HG02884 (cell line): ENCODE results near the gene GPR137B.

Experiments used
- ATAC-seq: cut with Tn5 transposase; IDR thresholded peaks from one replicate; pipeline ENCODE4 v1.9.1; 2021; ENCODE audit warnings: mild to moderate bottlenecking, moderate library complexity; ENCODE audit not compliant: unreplicated experiment

The GPR137B gene

DNA sequence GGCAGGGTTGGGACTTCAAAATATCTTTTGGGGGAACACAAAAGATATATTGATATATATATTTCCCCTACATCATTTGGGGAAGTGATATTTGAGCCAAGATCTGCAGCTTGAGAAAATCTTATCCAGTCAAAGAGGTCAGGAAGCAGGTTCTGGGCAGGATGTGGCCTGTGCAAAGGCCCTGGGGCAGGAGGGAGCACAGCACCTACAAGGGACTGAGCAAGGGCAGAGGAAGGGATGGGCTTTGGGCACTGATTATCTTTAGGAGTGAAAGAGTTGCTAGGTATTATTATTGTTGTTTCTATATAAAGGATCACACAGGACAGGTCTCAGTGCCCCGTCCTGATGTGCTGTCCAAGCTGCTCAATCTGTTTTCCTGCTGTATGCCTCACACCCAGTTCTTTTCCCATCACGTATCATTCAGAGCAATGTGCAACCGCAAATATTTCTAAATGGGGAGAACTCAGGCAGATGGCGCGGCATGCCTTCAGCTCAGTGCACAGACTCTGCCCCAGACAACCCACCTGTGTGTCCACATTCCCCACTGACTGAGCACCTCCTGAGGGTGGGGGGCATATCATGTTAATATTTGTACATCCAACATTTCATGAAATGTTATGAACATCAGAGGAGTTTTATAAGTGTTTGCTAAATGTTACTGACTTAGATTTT is 28.1 kb upstream of the GPR137B start:
- ATAC-seq, result no peak

DNA sequence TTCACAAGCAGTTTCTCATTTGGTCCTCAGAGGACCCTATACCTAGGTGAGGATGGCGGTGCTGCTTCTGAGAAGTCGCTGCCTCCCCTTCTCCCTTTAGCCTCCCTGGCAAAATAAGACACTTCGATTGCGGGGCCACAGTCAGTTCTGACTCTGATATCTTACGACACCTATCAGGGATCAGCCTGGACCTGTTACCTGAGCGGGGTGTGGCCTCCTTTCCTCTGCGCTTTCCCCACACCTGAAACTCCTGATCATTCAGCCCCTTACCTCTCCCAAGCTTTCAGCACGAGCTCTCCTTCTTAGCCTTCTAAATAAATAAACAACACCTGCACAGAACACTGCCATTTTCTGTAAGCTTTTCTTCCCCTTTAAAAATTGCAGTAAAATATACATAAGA is 24.6 kb upstream of the GPR137B start:
- ATAC-seq, result no peak

DNA sequence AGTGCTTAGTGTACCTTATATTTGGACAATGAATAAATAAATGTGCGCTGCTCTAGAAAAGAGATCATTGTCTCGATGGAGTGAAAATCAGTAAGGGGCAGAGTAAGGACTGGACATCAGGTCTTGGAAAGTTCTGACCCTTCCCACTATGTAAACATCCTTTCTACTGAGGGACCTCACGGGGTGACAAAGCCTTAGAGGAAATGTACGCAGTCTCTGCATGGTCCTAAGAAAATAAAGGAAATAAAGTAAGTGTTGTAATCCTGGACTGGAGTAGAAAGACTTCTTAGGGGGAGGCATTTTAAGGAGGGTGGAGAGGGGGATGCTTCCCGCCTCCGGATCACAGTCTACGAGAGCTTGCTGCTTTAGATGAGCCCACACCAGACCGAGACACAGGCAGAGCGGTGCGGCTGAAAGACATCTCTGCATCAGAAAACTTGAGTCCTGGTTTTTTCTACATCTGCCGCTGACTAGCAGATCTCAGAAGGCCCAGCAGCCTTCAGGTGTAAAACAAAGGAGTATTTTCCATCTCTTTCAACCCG is 22.3 kb upstream of the GPR137B start:
- no peak for ATAC-seq

DNA sequence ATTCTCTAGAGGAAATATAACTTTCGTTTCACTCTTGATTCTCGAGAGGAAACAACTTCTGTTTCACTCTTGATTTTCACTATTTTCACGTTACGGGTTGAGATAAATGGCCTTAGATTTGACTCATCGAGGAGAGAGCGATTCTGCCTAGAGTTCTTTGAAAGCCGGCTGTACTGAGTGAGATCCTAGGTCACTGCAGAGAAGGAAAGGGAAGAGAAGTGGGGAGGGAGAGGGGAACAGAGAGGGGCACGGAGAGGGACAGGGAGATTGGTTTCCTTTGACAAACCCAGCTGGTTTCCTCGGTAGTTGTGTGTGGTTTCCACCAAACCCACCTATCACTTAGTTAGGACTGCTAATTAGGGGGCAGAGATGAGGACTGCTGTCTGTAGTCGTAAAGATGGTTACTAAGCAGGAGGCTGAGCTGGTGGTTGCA is 21.6 kb upstream of the GPR137B start:
- peak; percentile 68 for ATAC-seq

DNA sequence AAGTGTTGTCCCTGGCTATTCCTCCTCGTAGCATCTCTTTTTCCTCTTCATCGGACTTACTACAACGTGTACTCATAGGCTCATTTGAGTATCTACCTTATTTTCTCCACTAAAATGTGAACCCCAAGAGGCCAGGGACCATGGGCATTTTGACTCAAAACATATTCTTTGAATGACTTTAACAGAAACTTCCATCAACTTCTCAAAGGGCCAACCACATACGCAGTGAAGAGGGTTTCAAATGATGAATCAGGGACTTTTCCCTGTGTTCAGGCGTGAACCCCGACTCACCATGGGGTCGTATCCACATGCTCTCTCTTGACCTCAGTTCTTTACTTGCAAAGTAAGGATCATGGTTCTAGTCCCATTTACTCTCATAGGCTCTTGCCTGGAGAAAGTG is 20.2 kb upstream of the GPR137B start:
- peak; percentile 57 for ATAC-seq

DNA sequence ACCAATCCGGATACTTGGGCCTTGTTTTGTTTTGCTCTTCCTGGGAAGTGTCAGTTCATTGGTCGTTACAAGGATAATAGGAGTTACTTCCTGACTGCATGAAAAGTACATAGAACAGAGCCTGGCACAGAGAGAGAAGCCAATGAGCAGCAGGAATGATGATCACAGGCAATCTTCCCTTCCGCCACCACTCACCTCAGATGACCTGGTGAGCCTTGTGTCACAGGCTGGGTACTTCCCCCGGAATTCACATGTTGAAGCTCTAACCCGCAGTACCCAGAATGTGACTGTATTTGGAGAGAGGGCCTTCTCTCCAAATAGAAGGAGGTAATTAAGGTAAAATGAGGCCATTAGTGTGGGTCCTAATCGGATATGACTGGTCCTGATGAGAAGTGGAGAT is 18.8 kb upstream of the GPR137B start:
- ATAC-seq, result no peak

DNA sequence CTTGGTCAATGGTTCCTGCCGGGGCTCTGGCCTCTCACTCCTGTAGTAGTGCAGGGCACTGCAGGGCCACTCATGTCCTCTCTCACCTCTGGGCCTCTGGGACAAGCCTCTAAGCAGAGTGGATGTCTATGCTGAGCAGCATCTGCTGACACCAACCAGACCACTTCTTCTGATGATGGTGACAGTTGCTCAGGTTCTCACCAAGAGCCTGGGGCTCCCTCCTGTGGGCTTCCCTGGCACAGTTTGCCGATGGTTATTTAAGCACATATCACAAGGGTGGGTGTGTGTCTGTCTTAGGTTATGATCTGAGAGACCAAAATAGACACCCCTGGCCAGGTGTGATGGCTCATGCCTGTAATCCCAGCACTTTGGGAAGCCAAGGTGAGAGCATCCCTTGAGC is 17.4 kb upstream of the GPR137B start:
- ATAC-seq, result no peak

DNA sequence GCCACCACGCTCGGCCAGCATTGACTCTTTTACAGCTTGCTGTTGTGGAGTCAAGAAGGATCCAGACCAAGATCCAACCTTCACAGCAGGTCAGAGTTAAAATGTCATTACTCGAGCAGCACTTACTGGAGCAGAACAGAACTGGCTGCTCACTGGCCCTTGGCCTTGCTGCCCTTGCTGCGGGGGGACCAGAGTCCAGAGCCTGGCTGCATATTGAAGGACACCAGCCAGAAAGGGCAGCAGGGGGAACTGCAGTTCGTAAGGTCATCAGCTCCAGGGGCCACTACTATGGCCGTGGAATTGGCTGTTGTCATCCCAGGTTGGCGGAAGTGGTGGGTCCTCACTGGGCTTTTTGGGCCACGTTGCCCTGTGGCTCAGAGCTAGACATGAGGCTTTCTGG is 15.3 kb upstream of the GPR137B start:
- ATAC-seq, result no peak

DNA sequence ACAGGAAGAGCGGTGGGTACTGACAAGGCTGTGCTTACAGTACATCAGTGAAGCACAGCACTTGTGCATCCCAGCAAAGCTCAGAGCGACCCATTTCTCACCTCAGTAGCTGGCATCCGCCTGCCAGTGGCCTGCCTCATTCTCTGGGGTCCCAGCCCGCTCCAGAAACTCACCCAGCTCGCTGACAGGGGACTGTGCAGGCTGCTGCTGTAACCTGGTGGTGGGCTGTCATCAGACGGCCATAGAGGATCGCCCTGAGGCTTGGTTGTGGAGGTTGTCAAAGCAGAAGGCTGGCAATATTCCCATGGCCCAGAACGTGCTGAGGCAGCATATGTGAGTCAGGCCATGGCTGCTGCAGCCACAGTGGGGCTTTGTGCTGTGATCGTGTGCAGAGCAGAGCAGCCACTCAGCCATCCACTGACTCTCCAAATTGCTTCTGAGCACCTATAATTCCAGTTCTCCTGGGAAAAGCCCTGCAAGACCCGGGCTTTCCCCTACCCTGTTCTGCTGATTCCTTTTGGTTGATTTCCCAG is 13.6 kb upstream of the GPR137B start:
- no peak for ATAC-seq

DNA sequence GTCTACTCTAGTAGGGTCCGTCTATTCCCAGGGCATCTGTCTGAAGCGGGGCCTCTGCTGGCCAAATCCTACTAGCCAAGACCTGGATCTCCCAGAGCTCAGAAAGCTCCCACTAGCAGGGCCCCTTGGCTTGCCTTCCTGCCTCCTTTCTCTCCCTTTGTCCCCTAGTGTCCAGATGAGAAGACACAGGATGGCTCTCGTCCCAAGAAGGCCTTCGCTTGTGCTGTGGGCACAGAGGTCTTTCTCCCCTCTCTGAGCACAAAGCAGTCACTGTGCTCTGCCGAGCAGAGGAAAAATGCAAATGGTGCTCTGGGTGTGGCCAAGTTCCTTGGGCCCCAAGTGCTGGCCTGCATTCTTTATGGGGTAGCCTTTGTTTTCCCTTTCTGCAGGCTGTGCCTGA is 13.0 kb upstream of the GPR137B start:
- ATAC-seq, result no peak

DNA sequence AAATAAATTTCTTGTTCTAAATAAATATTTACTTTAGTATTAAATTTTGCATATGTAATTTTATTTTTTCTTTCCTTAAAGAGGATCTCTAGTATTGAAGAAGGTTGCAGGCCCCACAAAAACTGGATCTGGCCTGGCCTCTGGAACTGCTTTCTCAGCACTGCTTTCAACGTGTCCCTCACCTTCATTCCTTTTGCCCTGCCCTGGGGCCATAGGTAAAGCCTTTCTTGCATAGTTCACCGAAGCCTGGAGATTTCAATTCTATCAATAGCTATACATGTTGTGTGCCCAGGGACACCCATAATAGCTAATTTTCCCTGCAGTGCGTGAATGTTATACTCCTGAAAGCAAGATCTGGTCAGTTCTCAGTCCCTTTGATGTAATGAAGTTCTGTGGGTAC is 12.0 kb upstream of the GPR137B start:
- ATAC-seq, result no peak

DNA sequence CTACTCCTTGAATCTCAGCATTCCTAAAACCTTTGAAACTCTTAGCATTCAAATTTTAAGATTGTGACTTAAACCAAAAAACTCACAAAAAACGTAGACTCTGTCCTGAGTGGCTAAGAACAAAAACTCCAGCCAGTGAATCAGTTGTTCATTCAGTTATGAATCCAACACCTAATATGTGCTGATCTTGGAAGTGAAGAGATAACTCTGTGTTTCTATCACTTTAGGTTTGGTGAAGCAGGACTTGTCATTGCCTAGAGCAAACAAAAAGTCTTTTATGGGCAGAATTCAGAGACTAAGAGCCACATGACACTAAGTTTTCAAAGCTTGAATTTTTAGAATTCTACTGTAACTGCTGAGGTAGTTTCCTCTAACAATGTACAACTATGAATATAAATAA is 10.4 kb upstream of the GPR137B start:
- no peak for ATAC-seq

DNA sequence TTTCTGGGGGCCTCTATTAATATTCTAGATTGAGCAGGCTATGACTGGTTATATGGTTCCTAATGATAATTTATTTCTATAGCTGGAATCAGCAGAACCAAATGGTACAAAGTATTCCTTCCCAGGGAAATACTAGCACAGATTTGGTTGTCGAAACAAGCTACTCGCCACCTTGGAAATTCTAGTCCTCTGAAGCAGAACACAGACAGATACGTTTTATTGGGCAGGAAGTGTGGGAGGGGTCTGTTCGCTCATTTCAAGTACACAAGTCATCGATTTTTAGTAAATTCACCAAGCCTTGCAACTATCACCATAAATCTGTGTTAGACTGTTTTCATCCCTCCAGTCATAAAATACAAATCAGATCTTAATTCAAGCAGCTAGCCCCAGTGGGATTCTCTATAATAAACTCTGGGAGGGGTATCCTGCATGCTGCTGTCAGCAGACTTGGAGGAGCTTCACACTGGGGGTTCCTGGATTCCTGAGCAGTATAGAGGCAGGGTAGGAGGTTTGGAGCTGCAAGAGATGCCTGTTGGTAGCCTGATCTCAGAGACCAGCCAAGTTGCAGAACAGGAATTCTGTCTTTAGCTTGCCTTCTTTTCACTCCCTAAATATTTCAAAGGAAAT is 9.8 kb upstream of the GPR137B start:
- ATAC-seq, result no peak

DNA sequence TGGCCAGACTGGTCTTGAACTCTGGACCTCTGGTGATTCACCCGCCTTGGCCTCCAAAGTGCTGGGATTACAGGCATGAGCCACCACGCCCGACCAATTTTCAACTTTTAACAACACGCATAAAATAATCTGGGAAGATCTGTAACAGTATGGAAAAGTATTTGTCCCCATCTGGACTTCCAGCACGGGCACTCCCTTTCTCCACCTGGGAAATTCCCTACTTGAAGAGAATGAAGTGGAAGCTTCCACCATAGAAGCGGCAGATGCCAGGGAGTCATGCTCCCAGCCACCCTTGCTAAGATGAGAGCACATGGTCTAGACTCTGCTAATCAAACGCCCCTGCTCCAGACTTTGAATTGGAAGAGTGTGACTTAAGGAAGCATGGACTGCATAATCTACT is 9.0 kb upstream of the GPR137B start:
- ATAC-seq, result no peak

DNA sequence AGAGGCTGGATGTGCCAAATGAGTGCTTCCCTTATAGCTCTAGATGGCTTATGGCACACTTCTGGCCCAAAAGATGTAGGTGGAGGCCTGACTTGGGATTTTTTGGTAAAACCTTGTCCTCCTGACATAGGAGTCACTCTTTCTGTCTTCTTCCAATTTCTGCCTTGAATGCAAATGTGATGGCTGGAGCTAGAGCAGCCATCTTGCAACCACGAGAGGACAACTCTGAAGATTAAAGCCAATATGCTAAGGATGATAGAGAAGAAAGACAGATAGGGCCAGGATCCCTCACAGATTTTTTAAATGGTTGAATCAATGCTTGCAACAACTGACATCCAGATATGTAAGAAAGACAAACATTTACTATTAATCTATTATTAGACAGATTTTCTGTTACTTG is 8.5 kb upstream of the GPR137B start:
- ATAC-seq, result no peak

DNA sequence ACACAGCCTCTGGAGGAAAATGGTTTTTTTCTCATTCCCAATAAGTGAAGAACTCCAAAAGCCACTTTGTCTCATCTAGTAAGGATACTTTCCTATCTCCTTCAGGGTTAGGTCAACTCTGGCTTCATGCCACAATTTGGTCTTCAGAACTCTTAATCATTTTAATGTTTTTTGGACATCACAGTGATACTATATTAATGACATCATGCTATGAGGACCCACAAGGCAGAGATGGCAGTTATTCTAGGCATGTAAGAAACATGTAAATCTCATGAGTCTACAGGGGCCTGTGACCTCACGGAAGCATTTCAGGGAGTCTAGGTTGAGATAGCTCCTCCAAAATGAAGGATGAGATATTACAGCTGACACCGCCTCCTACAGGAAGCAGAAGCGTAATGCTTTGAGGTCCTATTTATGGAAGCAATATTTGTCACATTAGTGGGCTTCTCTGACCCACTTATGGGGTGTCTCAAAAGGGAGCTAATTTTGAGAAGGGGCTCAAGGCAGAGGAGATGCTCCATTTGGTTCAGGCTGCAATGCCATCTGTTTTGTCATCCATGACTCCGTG is 5.0 kb upstream of the GPR137B start:
- no peak for ATAC-seq

DNA sequence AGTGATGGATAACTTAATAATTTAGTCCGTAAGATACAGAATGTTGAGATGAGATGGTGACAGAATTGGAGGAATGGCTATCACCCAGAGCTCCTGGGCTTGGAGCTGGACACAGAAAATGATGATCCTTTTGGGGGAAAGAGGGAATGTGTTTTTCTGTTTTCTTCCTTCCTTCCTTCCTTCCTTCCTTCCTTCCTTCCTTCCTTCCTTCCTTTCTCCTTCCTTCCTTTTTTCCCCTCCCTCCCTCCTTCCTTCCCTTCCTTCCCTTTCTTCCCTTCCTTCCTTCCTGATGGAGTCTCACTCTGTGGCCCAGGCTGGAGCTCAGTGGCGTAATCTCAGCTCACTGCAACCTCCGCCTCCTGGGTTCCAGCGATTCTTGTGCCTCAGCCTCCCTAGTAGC is 2.8 kb upstream of the GPR137B start:
- no peak for ATAC-seq

DNA sequence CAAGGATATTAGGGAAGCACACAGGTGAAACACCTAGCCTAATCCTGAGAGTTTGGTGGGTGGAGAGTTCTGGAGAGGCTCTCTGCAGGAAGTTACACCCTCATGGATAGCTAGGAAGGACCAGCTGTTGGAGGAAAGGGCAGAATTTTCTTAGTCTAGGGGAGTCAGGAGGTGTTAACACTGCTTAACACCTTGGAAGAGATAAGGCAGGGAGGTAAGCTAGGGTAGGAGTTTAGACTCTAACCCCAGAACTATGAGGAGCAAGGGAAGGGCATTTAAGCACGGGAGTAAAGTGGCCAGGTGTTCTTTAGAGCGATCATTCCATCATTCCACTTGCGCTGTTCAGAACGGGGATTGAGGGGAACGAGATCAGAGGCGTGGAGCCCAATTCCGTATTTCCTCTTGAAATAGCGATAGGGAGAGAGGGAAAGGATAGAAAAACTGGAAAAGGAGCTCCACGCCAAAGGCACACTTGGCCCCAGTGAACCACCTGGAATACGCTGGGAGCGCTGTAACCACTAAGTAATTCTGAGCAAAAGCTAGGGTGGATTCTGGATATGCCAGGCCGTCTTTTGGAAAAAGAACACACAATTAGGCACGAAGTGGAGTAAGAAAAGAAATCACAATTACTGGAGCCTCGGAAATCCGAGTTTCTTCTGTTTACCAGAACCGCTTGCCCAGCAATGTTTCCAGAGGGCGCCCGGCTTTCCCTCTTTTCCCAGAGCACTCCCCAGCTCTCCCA is 1.5 kb upstream of the GPR137B start:
- ATAC-seq, result no peak

DNA sequence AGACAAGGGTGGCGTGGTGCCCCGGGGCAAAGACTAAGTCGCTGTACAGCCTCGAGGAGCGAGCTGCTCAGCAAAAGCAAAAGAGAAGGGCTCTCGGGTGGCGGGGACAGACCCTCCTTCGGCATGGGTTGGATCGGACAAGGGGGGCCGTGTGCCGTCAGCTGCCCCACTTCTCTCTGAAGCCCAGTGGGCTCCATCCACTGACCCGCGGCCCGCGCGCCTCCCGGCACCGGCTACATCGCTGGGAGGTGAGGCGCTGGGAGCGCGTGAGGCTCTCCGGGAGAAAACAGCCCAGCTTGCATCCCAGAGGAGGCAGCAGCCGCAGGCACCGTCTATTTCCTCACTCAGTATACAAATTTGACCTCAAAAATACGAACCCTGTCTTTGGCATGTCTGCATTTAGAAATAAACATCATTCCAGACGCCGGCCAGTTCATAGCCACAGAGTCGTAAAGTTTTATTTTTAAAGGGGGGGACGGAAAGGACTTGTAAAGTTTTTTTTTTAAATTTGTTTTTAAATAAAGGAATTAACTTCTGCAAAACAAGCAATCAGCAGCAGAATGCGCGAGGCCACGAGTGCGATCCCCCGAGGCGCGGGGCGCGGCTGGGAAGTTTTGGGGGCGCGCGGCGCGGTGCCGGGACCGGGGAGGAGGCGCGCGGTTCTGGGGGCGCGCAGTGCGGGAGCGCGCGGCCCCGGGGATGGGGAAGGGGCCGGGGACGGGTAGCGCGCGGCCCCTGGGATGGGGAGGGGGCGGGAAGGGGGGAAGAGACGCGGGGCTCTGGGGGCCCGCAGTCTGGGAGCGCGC is 689 bp upstream of the GPR137B start:
- peak; percentile 6 for ATAC-seq

DNA sequence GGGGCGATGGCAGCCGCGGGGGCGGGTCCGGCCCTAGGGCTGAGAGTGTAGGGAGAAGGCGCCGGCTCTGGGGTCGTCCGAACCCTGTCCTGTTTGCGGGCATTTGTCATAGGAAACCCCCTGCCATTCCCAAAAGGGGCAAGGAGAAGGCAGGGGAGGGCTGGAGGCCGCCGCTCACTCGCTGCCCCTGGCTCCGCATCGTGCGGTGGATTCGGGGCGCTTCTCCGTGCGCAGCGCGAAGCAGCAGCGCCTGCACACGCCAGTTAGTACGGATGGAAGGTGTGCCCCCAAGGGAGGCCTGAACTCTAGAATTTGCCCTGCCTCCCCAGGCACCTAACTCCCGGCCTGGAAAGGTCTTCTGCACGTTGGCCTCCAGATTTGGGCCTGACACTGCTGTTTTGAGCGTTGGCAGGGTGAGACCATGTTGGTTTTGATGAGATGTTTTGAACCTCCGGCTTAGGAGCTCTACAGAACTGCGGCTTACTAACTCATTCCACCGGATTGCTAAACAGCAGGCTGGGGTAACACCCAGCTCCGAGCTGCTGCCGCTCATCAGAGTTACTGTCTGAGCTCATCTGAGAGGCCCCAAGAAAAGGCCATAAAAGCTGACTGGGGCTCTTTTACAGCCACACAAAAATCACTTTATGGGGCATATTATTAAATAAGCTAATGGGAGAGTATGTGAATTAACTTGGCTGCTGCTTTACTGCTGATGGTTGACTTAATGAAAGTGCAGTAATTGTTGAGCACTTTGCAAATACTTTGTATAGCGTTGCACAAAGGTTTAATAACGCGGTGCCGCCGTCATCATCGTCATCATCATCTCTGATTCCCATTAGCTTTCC is 987 bp downstream of the GPR137B start:
- peak; percentile 28 for ATAC-seq
